T-helper 2 cell treated with Interferon-gamma antibody and Interleukin-4, amounts not matched to agents 5 μg/mL and 100 μg/mL, for 36 hours (primary cell): ENCODE measurements around the gene VASH1.

ENCODE experiments used
- DNase-seq: peaks from one replicate; pipeline ENCODE4 v3.0.0; 2021; ENCODE audit warnings: low spot score
- H3K27ac Mint-ChIP-seq: one replicate; pipeline ENCODE4 v1.8.0; 2021; ENCODE audit warnings: mild to moderate bottlenecking, mixed read lengths
- H3K27me3 Mint-ChIP-seq: one replicate; pipeline ENCODE4 v1.8.0; 2021; ENCODE audit warnings: low read depth, mixed read lengths
- H3K36me3 Mint-ChIP-seq: one replicate; pipeline ENCODE4 v1.8.0; 2021; ENCODE audit warnings: low read depth, mixed read lengths
- H3K4me1 Mint-ChIP-seq: one replicate; pipeline ENCODE4 v1.8.0; 2021; ENCODE audit warnings: low read depth, mixed read lengths
- H3K4me3 Mint-ChIP-seq: one replicate; pipeline ENCODE4 v1.8.0; 2022; ENCODE audit warnings: mild to moderate bottlenecking, moderate library complexity, mixed read lengths
- H3K9me3 Mint-ChIP-seq: one replicate; pipeline ENCODE4 v1.8.0; 2021; ENCODE audit warnings: mixed read lengths

VASH1 gene

DNA sequence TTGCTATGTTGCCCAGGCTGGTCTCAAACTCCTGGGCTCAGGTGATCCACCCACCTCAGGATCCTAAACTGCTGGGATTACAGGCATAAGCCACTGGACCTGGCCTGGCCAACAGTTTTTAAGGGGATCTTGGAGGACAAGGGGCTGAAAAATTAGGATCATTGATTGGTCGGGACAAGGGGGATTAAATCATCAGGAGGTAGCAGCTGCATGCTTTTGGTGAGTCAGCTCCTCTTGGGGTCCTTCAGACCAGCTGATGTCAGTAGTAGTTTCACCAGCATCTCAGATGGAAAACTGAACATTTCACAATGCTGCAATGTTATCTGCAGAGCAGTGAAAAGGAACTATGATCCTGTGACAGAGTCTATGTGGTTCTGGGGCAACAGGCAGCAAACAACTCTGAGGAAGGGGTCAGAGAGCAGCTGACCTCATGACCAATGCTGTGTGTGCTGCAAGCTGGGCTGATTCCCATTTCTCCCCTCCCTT lies 71.3 kb downstream of the VASH1 start:
- no peaks in the 10 kb centered on the region for H3K36me3 Mint-ChIP-seq
- H3K9me3 Mint-ChIP-seq = no peaks in the 10 kb centered on the region
- no peaks in the 10 kb centered on the region for H3K4me1 Mint-ChIP-seq
- H3K4me3 Mint-ChIP-seq = no peak overlapping the region
- no peak overlapping the region for H3K27ac Mint-ChIP-seq
- no peak for DNase-seq
- peaks cover 5% of the 10 kb centered on the region for H3K27me3 Mint-ChIP-seq
